DMS114 treated with DMSO at 0.1 percent for 48 hours (cell line): ENCODE results near the gene KPNA1.
"Not testable (repeated sequence)": the region's sequence is repeated elsewhere in the genome, so short reads cannot be mapped to it uniquely, and the experiment has no call there.

Source experiments
- DNase-seq: peaks from one replicate; lab custom pipeline; 2025; ENCODE audit not compliant: unreplicated experiment; lab: John Stamatoyannopoulos, UW

KPNA1 gene

DNA sequence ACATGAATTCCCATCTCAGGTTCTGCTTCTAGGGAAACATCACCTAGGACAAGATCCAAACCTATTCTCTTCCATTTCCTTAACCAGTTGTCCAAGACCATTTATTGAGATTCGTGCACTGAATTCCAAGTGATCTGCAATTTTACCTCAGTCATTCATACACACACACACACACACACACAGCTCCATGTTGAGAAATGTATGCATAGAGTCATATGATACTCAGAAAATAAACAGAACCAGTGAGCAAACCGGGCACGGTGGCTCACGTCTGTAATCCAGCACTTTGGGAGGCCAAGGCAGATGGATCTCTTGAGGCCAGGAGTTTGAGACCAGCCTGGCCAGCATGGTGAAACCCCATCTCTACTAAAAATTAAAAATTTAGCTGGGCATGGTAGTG is 6.1 kb upstream of the KPNA1 start:
- DNase-seq = no peak

DNA sequence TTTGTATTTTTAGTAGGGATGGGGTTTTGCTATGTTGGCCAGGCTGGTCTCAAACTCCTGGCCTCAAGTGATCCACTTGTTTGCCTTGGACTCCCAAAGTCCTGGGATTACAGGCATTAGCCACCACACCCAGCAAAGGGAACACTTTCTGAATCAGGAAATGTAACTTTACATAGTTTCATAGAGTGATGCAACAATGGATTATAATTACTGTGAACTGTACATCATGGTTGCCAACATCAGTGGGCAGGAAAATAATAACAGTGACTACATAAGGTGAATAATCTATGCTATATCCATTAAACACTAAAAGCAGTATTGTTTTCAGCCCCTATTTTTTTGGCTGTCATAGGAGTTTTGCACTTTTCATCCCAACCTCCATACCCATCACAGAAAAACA is 5.0 kb upstream of the KPNA1 start:
- DNase-seq = no peak

DNA sequence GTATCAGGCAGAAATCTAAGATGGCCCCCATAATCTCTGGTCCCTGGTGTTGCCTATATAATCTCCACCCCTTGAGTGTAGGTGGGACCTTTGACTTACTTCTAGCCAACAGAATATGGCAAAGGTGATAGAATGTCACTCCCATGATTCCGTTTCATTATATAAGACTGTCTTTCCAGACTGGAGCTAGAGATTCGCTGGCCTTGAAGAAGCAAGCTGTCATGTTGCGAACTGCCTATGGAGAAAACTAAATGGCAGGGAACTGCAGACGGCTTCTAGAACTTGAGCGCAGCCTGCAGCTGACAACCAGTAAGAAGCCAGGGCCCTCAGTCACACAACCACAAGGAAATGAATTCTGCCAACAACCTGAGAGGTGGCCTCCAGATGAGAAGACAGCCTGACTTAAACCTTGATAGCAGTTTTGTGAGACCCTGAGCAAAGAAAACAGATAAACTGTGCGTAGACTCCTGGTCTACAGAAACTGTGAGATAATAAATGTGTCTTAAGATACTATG is 2.2 kb upstream of the KPNA1 start:
- DNase-seq = no peak

DNA sequence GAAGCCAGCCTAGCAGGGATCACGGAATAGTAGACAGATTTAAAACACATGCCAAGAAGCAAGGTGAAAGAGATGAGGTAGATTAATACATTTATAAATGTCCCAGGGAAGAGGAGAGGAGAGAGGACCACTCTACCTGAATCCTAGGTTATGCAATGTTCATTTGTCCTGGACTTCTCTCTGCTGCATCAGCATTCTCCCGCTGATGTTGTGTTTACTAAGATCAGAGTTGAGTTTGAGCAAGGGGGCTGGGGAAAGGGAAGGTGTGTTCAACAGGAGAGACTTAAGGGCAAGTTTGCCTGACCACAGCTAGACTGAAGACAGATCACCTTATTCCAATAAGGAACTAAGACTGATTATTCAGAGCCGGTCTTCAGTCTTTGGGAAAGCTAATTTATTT is 1.1 kb upstream of the KPNA1 start:
- DNase-seq = no peak

- no peak for DNase-seq
These were observed 305 bp upstream of the KPNA1 start for GRCh38 chr3:122515020-122515468.

DNA sequence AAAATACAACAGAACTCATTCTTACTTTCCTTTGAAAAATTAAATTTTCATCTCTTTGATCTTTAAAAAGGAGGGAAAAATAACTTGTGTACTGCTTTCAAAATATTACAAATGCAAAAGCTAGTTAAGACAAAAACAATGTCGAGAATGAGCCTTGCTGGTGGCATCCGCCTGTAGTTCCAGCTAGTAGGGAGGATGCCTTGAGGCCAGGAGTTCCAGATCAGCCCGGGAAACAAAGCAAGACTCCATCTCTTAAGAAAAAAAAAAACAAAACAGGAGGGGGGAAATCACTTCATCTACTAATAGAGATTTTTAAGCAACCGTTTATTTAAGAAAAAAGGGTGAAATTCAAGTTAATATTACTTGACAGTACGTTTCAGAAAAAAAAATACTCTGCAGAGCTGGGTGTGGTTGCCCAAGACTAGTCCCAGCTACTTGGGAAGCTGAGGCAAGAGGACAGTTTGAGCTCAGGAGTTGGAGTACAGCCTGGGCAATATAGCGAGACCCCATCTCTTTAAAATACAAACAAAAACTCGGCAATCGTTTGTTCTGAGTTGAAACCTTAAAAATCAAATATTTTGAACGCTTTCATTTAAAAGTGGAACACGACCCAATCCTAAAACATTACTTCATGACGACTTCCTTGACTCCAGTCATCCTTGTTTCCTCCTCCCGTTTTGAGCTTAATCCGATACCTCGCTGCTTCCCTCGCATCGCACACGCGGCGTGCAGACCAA is 1.2 kb downstream of the KPNA1 start:
- no peak for DNase-seq

GRCh38 chr3:122512284-122512683 is 2.5 kb downstream of the KPNA1 start:
- DNase-seq = no peak

DNA sequence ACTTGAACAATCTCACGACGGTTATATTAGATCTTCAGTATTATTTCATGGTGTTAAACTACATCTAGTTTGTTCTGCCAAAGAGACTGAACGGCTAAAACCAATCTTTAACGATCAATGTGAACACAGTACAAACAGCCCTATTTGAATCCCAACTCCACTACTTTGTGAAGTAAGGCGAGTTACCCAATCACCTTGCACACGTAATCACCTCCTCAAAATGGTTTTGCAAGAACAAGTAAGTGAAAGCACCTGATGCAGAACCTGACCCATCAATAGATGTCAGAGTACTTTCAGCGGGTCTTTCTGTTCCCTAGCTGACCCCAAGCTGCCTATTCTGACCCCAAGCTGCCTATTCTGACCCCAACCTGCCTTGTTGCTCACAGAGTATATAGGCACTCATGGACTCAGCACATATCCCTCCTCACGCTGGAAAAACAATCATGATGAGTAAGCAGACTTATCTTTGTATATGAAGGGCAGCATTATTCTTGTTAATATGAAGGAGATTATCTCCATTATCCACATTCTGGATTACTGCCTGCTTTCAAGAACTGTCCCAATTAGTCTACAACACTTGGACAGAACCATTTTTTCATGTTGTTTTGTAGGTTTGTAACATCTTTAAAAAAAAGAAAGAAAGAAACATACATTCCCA is 3.7 kb downstream of the KPNA1 start:
- no peak for DNase-seq

DNA sequence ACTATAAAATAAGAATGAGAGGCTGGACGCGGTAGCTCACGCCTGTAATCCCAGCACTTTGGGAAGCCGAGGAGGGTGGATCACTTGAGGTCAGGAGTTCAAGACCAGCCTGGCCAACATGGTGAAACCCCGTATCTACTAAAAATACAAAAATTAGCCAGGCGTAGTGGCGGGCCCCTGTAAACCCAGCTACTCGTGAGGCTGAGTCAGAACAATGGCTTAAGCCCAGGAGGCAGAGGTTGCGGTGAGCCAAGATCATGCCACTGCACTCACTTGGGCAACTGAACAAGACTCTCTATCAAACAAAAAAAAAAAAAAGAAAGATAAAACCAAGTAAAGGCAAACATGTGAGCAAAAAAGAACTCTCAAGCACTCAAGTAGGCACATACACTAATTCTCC is 5.8 kb downstream of the KPNA1 start:
- DNase-seq = not testable (repeated sequence)

GRCh38 chr3:122508135-122508914 is 6.4 kb downstream of the KPNA1 start:
- no peak for DNase-seq

- no peak for DNase-seq
These were observed 8.3 kb downstream of the KPNA1 start for GRCh38 chr3:122506450-122506849.

DNA sequence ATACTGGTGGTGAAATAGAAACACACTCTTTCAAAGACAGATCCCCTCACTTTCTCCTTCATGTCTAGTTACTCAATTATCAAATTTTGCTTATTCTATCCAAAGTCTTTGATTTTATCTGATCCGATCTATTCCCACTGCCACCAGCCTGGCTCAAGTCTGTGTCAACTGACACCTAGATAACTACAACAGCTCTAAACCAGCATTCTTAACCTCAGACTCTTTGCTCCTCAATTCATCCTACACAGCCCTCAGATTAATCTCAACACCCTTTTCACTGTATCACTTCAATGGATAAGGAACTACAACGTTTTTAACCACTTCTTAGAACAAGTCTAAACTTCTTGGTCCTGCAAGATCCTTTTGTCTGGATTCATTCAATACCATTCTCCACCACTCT is 9.1 kb downstream of the KPNA1 start:
- no peak for DNase-seq

GRCh38 chr3:122502941-122503340 is 11.8 kb downstream of the KPNA1 start:
- no peak for DNase-seq

- DNase-seq = no peak
These were observed 12.6 kb downstream of the KPNA1 start for GRCh38 chr3:122502139-122502538.

GRCh38 chr3:122500964-122501363 is 13.8 kb downstream of the KPNA1 start:
- not testable (repeated sequence) for DNase-seq

DNA sequence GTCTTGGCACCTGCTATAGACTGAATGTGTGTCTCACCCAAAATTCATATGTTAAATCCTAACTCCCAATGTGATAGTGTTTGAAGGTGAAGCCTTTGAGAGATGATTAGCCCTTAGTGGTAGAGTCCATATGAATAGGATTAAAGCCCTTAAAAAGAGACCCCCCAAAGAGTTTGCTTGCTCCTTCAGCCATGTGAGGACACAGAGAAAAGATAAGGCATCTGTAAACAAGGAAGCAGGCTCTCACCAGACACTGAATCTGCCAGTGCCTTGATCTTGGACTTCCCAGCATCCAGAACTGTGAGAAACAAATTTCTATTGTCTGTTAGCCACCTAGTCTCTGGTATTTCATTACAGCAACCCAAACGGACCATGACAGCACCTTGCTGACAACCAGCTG is 16.6 kb downstream of the KPNA1 start:
- no peak for DNase-seq

- no peak for DNase-seq
These were observed 17.3 kb downstream of the KPNA1 start for GRCh38 chr3:122497425-122497824.

DNA sequence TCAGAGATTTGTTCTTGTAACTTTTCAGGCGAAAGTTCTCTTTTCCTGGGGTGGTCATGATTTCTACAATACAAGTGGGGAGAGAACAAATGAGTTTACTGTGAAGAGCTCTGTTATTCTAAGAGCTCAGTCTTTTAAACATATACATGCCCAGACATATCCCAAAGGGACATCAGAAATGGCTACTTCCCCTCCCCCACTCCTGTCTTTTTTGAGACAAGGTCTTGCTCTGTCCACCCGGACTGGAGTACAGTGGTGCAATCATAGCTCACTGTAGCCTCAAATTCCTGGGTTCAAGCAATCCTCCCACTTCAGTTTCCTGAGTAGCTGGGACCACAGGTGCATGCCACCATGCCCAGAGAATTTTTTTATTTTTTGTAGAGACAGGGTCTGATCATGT is 18.2 kb downstream of the KPNA1 start:
- DNase-seq = no peak

DNA sequence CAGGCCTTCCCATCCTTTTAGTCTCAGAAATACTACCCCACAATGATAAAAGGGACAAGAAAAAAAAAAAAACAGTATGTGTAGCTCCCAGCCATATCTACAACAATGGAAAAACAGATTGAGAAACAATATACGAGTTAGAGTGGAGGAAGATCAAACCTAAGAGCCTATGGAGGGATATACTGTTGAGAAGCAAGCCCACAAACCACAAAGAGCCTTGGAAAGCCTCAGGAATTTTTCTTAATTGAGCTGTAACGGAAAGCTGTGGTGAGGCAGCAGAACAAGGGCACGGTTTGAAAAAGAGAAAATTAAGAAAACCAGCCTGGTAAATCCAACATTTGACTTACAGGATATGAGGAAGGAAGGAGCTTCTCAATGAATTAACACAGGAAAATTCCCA is 21.4 kb downstream of the KPNA1 start:
- no peak for DNase-seq

DNA sequence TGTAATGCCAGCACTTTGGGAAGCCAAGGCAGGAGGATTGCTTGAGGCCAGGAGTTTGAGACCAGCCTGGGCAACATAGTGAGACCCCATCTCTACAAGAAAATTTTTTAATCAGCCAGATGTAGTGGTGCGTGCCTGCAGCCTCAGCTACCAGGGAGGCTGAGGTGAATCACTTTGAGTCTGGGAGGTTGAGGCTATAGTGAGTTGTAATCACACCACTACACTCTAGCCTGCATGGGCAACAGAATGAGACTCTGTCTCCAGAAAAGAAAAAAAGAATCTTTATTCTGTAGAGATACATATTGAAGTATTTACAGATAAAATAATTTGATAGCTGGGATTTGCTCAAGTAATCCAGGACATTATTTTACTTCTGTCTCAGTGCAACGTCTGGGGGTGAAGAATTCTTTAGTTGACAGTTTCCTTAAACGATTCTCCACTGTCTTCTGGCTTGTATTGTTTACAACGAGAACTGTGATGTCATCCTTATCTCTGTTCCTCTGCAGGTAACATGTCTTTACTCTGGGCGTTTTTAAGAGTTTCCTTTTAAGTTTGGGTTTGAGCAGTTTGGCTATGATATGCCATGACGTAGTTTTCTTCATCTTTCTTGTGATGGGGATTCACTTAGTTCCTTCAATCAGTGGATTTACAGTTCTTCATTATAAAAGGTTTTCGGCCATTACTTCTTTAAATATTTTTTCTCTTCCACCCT is 26.3 kb downstream of the KPNA1 start:
- DNase-seq = no peak

- DNase-seq = no peak
These were observed 29.8 kb downstream of the KPNA1 start for GRCh38 chr3:122484985-122485384.
